ENCODE measurements around the gene TFR2.

The TFR2 gene

DNA sequence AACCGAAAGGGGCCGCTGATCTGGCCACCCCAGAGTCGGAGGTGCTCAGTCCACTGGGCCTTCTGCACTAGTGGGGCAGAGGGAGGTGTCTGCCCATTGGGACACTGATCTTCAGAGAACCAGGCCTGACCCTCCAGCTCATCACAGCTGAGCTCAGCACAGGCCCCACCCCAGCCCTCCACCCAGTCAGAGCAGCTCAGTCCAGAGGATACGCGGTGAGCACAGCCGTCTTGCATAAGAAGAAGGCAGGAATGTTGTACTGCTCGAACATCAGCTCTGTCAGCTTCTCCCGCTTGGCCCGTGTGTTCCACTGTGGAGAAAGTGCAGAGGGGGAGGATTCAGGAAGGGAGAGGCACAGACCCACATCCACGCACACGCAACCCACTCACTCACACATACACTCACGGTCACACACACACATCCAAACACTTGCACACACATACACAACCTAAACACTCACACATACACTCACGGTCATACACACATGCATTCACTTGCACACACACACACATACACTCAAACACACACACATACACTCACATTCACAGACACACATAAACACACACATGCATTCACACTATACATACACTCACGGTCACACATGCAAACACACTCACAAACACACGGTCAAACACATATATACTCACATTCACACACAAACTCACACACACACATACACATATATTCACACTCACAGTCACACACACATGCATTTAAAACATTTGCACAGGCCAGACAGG, 8.6 kb upstream of the TFR2 start:
- no peak for DNase-seq

DNA sequence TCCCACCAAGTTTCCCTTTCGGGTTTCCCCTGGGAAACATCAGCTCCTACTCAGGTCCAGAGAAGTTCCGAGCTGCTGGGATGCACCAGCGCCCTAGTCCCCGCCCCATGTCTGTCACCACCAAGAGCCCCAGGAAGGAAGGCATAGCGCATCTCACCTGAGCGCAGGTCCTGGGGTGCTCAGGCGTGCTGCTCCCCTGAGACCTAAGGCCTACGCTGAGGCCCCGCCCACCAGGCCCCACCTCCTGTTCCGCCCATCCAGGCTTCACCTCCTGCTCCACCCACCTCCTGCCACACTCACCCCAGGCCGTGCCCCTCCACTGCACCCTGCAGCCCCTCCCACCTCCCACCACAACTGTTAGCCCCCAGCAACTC, 1.2 kb upstream of the TFR2 start:
- DNase-seq = peak in 1 of 3 experiments; percentile 15

DNA sequence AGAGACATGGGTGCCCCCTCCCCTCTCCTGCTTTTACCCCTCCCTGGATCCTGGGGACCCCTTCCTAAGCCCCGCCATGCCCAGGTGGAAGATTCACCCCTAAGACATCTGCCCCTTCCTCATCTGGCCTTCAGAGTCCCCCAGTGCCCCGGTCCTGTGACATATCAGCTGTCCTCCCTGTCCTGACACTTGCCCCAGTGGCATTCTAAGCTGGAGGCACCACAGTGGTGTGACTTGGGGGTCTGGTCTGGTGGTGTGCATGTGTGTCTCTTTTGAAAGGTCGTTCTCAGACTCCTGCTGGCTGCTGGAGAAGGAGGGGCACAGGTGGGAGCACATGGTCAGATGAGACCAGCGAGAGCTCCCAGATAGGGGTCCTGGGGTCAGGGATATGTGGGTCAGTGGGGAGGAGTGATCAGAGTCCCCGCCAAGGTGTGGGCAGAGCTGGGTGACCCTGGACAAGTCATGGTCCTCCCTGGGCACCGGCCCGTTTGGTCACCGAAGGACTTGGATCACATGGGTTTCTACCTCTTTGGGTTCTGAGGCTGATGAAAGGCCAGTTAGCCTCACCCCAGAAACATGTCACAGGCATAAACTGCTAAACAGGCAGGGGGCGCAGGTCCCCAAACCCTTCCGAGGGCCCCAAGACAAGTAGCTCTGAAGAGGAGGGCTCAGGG, 645 bp upstream of the TFR2 start:
- DNase-seq = no peak

DNA sequence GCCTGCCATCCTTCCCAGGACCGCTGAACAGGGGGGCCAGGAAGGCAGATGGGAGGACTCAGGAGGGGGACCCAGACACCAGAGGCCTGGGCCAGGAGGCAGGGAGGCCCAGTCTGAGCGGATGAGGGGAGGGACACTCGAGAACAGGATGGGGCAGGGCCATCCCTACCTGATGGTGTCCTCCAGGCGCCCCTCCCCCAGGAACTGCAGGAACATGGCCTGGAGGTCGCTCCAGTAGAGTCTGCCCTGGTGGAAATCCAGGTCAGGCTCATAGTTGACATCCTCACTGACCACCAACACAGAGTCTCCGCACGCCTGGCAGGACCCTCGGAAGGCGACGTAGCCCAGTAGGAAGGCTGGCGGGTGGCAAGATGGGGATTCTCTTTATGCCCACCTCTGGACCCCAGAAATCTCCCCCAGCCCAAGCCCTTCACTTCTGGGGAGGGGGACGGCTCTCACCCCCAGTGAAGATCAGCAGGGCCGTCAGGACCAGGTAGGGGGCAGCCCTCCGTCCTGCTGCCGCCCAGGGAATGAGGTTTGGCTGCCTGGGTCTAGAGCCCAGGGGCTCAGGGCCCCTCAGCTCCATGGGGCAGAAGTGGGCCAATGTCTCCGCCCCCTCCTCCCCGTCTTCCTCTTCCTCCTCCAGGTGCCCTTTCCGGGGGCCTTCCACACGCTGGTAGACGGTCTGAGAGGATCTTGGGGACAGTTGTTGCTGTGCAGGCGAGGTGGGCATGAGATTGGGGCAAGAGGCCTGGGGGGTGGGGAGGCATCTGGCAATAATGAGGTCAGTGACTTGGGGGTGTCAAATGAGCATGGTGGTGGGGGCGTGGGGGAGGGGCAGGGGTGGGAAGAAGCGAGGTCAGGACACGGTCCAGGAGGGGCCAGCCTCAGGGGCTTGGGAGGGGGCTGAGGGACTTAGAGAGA, 573 bp downstream of the TFR2 start:
- DNase-seq = no peak

DNA sequence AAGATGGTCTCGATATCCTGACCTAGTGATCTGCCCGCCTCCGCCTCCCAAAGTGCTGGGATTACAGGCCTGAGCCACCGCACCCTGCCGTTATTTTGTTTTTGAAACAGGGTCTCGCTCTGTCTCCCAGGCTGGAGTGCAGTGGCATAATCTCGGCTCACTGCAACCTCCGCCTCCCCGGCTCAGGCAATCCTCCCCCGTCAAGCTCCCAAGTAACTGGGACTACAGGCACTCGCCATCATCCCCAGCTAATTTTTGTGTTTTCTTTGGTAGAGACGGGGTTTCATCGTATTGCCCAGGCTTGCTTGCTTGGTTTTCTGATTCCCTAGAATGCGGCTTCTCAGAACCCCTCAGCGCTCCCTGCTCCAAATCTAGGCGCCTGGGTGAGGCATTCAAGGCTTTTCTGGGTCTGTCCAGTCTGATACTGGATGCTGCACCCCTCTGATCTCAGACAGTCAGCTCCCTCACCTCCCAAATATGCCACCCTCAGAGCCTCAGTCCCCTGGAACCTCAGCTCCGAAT, 1.3 kb downstream of the TFR2 start:
- DNase-seq = no peak

DNA sequence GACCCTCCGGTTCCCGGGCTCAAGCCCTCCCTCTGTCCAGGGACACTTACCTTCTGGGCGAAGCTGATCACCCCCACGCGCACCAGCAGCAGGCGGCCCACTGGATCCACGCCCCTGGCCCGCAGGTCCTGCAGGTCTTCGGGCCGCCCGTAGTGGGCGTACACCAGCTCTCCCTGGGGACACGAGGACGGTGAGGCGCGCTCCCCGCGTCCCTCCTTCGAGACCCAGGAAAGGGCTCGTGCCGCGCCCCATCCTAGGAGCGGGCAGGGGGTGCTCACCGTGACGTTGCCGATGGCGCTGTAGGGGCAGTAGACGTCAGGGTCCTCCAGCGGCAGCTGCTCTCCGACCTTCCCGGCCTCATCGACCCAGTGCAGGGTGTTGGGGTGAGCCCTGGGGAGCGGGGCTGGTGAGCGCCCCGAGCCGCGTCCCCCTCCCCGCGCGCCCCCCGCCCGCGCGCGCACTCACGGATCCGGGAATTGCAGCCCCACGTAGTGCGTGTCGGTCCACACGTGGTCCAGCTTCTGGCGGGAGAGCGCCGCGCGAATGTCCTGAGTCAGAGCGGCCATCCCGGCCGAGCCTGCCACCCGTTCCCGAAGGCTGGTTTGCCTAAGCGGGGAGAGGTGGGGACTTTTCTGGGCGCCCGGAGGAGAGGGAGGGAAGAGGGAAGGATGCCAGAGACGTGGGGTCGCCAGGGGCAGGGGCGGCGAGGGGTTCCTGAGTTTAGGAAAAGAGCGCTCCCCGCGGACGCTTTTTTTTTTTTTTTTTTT, 8.2 kb downstream of the TFR2 start:
- DNase-seq = peak; percentile 51 to 84 (median 84)

DNA sequence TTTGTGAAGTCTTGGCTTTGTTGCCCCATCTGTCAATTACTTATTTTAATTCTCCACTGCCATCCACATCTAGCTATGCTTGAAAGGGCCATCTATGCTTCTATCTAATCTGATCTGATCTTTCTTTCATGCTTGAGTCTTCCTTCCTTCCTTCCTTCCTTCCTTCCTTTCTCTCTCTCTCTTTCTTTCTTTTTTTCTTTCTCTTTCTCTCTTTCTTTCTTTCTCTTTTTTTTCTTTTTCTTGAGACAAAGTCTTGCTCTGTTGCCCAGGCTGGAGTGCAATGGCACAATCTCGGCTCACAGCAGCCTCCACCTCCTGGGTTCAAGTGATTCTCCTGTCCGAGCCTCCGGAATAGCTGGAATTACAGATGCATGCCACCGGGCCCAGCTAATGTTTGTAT, 11.3 kb downstream of the TFR2 start:
- DNase-seq = no peak

DNA sequence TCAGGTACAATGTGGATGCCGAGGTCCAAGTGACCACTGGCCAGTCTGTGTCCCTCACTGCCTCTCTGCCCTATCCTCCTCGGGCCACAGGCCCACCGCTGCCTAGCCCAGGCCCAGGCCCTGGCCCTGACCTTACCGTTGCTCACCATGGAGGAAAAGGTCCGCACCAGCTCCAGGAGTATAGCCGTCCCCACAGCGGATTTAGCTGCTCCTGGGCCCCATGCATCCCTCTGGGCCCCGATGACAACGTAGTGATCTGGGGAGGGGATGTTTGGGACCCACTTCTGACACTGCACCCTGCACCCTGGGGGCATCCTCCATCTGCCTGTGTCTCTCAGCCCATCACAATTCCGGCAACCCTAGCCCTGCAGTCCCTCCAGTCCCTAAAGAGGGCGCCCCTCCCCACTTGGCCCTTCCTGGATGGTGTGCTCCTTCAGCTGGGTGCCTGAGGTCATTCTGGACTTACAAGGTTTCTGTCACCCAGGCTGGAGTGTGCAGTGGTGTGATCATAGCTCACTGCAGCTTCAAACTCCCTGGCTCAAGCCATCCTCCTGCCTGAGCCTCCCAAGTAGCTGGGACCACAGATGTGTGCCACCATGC, 12.1 kb downstream of the TFR2 start:
- DNase-seq = peak in 1 of 3 experiments; percentile 20

DNA sequence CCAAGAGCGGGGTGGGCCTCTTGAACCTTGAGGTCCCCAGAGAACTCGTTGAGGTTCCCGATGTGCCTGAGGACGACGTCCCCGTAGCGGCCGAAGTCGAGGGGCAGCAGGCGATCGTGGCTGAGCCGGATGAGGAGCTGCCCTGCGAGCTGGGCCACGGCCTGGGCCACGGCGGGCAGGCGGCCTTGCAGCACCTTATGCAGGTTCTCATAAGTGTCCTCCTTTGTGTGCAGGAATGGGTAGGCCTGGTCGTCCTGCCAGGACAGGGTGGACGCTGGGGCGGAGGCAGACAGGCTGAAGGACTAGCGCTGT, 14.2 kb downstream of the TFR2 start:
- DNase-seq = no peak

DNA sequence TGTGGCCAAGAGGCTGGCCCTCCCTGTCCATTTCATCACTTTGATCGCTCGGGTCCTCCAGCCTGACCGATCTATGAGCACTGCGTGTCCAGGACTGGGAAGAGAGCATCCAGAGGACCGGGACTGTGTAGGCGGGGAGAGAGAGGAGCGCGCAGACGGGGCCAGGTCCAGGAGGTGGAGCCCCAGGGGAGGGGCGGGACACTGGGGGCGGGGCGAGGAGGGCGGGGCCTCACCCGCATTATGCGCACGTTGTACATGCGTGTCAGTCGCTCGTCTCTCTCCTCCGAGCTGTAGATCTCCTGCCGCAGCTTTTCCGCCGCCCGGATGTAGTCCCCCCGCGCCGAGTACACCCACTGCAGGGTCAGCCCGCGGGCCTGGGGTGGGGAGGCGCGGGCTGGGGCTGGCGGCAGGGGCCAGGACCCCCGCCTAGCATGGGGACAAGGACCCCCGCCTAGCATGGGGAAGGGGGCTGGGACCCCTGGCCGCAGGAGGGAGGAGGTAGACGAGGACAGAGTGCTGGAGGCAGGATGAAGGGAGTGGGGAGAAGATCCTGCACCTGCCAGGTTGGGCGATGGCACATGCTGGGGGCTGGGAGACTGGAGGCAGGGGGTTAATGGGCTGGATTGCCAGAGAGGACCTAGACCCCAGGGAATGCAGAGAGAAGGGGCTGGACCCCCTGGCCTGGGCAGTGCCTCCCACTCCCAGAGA, 14.7 kb downstream of the TFR2 start:
- peak; percentile 70 to 83 (median 71) for DNase-seq

DNA sequence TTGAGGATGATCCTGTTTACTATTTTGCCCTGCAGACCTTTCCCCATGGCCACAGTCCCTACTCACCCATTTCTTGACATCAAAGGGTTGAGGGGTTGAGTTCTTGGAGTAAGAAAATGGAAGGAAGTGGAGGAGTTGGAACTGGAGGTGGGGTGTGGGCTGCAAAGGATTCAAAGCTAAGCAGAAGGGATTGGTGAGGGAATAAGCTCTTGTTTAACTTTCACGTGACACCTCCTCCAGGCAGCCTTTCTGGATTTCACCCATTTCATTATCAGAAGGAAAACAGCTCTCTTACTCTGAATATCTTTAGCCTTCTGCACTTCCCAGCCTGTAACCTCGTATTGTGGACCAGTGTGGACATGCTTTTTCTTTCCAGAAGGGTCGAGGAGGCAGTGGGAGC, 15.3 kb downstream of the TFR2 start:
- no peak for DNase-seq

DNA sequence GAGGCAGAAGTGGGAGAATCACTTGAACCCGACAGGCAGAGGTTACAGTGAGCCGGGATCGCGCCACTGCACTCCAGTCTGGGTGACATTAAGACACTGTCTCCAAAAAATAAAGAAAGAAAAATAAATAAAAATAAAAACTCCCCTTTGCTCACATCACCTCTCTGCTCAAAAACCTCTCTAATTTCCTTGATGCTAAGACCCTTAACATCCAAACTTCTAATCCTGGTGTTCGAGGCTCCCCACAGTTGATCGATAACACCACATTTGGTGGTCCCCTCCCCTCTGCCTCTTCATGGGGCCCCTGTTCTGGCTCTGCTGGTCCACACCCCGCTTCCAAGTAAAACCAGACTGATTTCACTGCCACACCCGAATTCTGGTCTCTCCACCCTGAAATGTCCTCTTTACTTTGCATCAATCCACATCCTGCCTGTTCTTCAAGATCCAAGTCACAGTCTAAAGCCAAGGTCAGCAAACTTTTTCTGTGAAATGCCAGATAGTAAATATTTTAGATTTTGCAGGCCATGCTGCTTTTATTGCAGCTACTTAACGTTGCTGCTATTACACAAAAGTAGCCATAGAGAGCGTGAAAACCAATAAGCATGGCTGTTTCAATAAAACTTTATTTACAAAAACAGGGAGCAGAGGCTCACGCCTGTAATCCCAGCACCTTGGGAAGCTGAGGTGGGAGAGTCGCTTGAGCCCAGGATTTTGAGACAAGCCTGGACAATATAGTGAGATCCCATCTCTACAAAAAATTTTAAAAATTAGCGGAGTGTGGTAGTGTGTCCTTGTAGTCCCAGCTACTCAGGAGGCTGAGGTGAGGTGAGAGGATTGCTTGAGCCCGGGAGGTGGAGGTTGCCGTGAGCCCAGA, 17.2 kb downstream of the TFR2 start:
- no peak for DNase-seq

DNA sequence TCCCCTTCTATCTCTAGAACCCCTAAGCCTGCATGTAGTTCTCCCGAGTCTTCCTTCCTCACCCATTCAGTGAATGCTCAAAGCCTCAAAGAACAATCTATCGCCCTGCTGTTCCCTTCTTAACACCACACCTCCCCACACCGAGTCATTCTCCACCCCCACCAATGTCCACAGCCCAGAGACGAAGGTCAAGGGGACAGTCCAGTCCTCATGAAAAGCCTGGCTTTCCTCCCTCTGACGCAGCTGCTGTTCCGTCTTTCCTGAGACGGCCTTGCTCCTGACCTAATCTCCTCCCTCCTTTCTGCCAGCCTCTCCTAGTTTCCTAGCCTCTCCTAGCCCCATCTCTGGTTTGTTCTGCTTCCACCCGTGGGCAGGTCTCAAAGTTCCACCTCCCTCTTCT, 19.8 kb downstream of the TFR2 start:
- no peak for DNase-seq

DNA sequence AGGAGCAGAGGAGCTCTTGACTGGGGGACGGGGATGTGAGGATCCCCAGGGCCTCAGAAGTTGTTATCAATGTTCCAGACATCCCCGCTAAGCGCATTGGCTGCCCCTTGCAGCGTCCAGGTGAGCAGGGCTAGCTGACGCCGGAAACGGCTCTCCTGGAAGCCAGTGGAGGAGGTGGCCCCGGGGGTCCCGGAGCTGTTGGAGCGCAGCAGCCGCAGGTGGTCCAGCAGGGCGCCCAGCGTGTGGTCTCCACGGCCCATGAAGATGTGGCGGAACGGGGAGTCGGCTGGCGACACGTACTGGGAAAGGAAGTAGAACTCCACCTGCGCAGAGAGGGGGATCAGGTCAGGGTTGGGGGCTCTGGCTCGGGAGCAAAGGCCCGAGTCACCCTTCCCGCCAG, 20.5 kb downstream of the TFR2 start:
- DNase-seq = no peak

DNA sequence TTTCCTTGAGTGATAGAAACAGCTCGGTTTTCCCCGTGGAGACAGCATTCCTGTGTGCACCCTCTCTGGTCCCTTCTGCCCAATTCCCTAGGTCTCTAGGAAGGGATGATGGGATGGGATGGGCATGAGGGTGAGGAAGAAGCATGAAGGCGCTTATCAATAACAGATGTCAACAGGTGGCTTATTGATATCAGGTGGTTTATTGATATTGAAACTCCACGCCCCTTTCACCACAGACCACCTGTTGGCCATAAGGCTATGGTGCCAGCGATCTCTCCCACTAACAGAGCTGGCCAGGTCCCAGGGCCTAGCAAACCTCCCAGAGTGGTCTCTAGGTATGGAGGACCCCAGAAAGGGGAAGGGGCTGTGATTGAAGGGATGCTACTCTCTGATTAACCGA, 21.1 kb downstream of the TFR2 start:
- DNase-seq = no peak

DNA sequence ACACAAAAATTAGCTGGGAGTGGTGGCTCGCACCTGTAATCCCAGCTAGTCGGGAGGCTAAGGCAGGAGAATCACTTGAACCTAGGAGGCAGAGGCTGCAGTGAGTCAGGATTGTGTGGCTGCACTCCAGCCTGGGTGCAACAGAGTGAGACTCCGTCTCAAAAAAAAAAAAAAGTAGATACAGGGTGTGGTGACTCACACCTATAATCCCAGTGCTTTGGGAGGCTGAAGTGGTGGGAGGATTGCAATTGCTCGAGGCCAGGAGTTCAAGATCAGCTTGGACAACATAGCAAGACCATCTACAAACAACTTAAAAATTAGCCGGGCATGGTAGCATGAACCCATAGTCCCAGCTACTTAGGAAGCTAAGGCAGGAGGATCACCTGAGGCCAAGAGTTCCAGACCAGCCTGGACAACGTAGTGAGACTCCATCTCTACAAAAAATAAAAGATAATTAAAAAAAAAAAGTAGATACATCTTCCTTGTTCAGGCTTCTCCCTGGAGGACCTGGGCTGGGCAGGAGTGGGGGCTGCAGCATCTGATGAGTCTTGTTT, 27.0 kb downstream of the TFR2 start:
- DNase-seq = no peak

DNA sequence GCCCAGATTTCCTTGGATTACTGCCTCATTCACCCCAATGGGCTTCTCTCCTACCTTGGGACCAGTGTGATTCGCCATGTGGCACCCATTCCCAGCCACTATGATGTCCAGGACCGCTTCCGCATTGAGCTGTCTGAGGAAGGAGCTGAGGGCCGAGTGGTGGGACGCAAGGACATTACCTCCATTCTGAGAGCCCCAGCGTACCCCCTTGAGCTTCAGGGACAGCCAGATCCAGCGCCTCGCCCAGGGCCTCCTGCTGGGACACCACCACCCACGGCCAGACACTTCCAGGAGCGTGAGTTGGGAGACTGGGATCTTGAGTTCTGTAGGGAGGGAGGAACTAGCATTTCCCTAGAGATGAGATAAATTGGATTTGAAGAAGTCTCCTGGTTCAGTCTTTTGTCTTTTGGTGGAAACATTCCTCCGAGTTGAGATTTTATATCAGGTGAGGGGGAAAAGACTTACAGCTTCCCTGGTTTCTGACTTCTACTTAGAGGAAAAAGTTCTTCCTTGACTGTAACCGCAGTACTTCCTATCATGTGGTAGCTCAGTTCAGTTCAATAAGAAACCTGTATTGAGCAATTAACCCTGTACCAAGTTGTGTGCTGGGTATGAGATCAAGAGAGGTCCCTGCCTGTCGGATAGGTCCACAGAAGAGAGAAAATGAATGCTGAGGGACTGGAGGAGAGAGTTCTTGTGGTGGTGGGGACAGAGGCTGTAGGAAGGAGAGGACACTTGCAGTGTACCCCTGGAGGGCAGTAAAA, 27.8 kb downstream of the TFR2 start:
- DNase-seq = no peak

DNA sequence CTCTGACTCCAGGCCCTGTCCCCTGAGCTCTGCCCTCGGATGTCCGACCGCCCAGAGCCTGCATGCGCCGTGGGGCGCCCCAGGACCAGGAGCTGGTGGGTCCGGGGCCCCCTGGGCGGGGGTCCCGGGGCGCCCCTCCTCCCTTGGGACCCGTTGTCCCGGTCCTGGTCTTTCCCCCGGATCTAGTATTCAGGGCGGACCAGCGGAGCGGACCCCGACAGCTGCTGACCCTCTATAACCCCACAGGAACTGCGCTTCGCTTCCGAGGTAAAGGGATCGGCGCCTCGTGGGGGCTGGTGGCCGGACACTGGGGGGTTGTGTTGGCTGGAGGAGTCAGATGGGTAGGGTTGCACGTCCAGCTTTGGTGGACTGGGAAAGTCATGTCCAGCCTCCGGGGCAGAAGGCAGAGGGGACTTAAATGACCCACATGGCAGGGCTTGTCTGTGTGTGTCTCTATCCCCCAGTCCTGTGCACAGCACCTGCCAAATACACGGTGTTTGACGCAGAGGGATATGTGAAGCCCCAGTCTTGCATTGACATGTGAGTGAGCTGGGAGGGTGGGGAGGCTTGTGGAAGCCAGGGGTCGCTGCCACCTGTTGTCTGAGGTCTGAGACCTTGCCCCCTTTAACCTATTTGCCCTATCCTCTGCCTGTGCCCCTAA, 28.5 kb downstream of the TFR2 start:
- peak in 2 of 3 experiments; percentile 40 to 57 for DNase-seq

Data from NCI-H1417 (cell line).